Fibroblast of the aortic adventitia (primary cell): ENCODE measurements around the gene INSYN2B. TPM values are rescaled to one million over a fixed set of nuclear protein-coding genes. Genes with fewer than 3 reads are reported as not detected.
A peak's percentile ranks its signal among the peaks of the same experiment; 100 is the strongest.

Experiments
- DNase-seq: peaks from one replicate; pipeline ENCODE4 v3.0.0-alpha.2; 2010; ENCODE audit warnings: low read depth
- H3K4me3 ChIP-seq: 2 replicates; pipeline ENCODE4 v1.5.1; 2011; ENCODE audit warnings: low read depth, mild to moderate bottlenecking, control low read depth, low read length, moderate library complexity
- CTCF ChIP-seq: IDR thresholded peaks from 2 replicates; pipeline ENCODE4 v1.5.1; 2011; ENCODE audit warnings: mild to moderate bottlenecking, low read length, control low read depth, inconsistent platforms; ENCODE audit not compliant: insufficient read depth
- total RNA-seq: library from RNA; depleted of rRNA; stranded (reverse); fragments of >200 nt; gene quantifications from 2 replicates; pipeline ENCODE4 v1.2.3, GENCODE V29; 2012; ENCODE audit warnings: low replicate concordance

INSYN2B gene
- total RNA-seq, 1 donor, result 19.7 TPM

GRCh38 chr5:169871826-169872490 lies 108.3 kb downstream of the INSYN2B start:
- H3K4me3 ChIP-seq, result no peak overlapping the region
- TF ChIP-seq CTCF, result no peak
- DNase-seq, result no peak

GRCh38 chr5:169870211-169870610 lies 110.1 kb downstream of the INSYN2B start:
- H3K4me3 ChIP-seq, result no peak overlapping the region
- DNase-seq, result peak; percentile 88
- no peak for TF ChIP-seq CTCF

GRCh38 chr5:169869066-169869465 lies 111.2 kb downstream of the INSYN2B start:
- no peak for TF ChIP-seq CTCF
- H3K4me3 ChIP-seq, result no peak overlapping the region
- DNase-seq, result no peak

- no peak for DNase-seq
- no peak for TF ChIP-seq CTCF
- H3K4me3 ChIP-seq, result no peak overlapping the region
Measured at GRCh38 chr5:169867347-169867746, 112.9 kb downstream of the INSYN2B start.

GRCh38 chr5:169864483-169864882 lies 115.8 kb downstream of the INSYN2B start:
- H3K4me3 ChIP-seq, result no peak overlapping the region
- no peak for DNase-seq
- no peak for TF ChIP-seq CTCF

GRCh38 chr5:169862391-169862811 lies 117.9 kb downstream of the INSYN2B start:
- no peak for TF ChIP-seq CTCF
- no peak overlapping the region for H3K4me3 ChIP-seq
- DNase-seq, result peak; percentile 53

- DNase-seq, result peak; percentile 95
- TF ChIP-seq CTCF, result no peak
- no peak overlapping the region for H3K4me3 ChIP-seq
Measured at GRCh38 chr5:169861934-169862333, 118.4 kb downstream of the INSYN2B start.
